B cell (primary cell): ENCODE measurements around the gene ZNF677. TPM values are rescaled to one million over a fixed set of nuclear protein-coding genes. Genes with fewer than 3 reads are reported as not detected.

Experiments
- ATAC-seq: fragments of 200-7000 bp; cut with Tn5 transposase; one replicate; pipeline ENCODE4 v1.10.0; 2021; ENCODE audit warnings: low read depth, mild to moderate bottlenecking, moderate number of reproducible peaks, moderate library complexity
- CTCF ChIA-PET: fragments of 350-600 bp; sonication (Branson Sonifier 250); formaldehyde crosslinking; loops from one replicate; lab custom pipeline; 2021; ENCODE audit warnings: antibody characterized with exemption, inconsistent platforms; lab: Charles Lee
- POLR2A ChIA-PET: fragments of 350-600 bp; sonication (Branson Sonifier 250); formaldehyde crosslinking; loops from one replicate; lab custom pipeline; 2021; ENCODE audit warnings: antibody characterized with exemption; lab: Charles Lee
- DNase-seq: peaks from one replicate; pipeline ENCODE4 v3.0.0; 2013
- H2AFZ ChIP-seq: 2 replicates; pipeline ENCODE4 v1.6.1; 2012; ENCODE audit warnings: mild to moderate bottlenecking, low read depth, low read length; ENCODE audit not compliant: insufficient read depth, poor library complexity, severe bottlenecking
- H3K27ac ChIP-seq, 2 donors: 1 replicate in 1 of 2; 2 replicates in 1 of 2; pipeline ENCODE4 v1.5.1; 2012 to 2013; ENCODE audit warnings: low read length in 2 of 2, mild to moderate bottlenecking in 2 of 2, moderate library complexity in 1 of 2
- H3K27me3 ChIP-seq, 4 experiments: fragments of 200-600 bp in 1 of 4; sonication (generic) in 1 of 4; replicated peaks in 1 of 4; 1 replicate in 2 of 4; 2 replicates in 2 of 4; pipeline versions ENCODE4 v1.6.1 to v1.7.0; 2013 to 2016; ENCODE audit warnings: low read length in 3 of 4, mild to moderate bottlenecking in 2 of 4, mixed read lengths in 1 of 4, moderate library complexity in 1 of 4; ENCODE audit not compliant: insufficient read depth in 4 of 4, control insufficient read depth in 3 of 4; ENCODE audit errors: control extremely low read depth in 1 of 4
- H3K36me3 ChIP-seq, 2 experiments: replicated peaks in 1 of 2; 1 replicate in 1 of 2; 2 replicates in 1 of 2; pipeline versions ENCODE4 v1.6.1 to v1.7.1; 2013; ENCODE audit warnings: low read length in 1 of 2; ENCODE audit not compliant: insufficient read depth in 2 of 2, control insufficient read depth in 1 of 2; ENCODE audit errors: control extremely low read depth in 1 of 2, extremely low read depth in 1 of 2
- H3K4me1 ChIP-seq, 2 donors: fragments of 200-600 bp in 1 of 2; sonication (generic) in 1 of 2; 1 replicate in 1 of 2; 2 replicates in 1 of 2; pipeline versions ENCODE4 v1.5.1 to v1.6.1; 2013 to 2017; ENCODE audit warnings: low read length in 2 of 2; ENCODE audit not compliant: control insufficient read depth in 2 of 2, insufficient read depth in 2 of 2
- H3K4me2 ChIP-seq: replicated peaks from 2 replicates; pipeline ENCODE3; 2012; ENCODE audit warnings: mild to moderate bottlenecking, low read depth, low read length; ENCODE audit not compliant: poor library complexity, severe bottlenecking
- H3K4me3 ChIP-seq, 5 experiments: fragments of 200-600 bp in 1 of 5; sonication (generic) in 1 of 5; 1 replicate in 3 of 5; 2 replicates in 2 of 5; pipeline versions ENCODE4 v1.5.1 to v1.7.0; 2011 to 2016; ENCODE audit warnings: low read length in 4 of 5, mild to moderate bottlenecking in 4 of 5, low read depth in 2 of 5, control low read depth in 1 of 5, moderate library complexity in 1 of 5; ENCODE audit not compliant: insufficient read depth in 1 of 5; ENCODE audit errors: control extremely low read depth in 1 of 5, extremely low read depth in 1 of 5
- H3K79me2 ChIP-seq: fragments of 200-600 bp; sonication (generic); one replicate; pipeline ENCODE4 v1.6.0; 2016; ENCODE audit warnings: low read length; ENCODE audit not compliant: control insufficient read depth, insufficient read depth
- H3K9ac ChIP-seq: fragments of 200-600 bp; sonication (generic); 2 replicates; pipeline ENCODE4 v1.6.1; 2017; ENCODE audit warnings: mild to moderate bottlenecking, low read length, moderate library complexity
- H3K9me3 ChIP-seq, 3 donors: one replicate each; pipeline versions ENCODE4 v1.6.1 to v1.7.1; 2013; ENCODE audit warnings: low read length in 2 of 3; ENCODE audit not compliant: control insufficient read depth in 2 of 3, insufficient read depth in 1 of 3; ENCODE audit errors: control extremely low read depth in 1 of 3
- H4K20me1 ChIP-seq: 2 replicates; pipeline ENCODE4 v1.6.0; 2012; ENCODE audit warnings: mild to moderate bottlenecking, low read length; ENCODE audit not compliant: insufficient read depth, control insufficient read depth, poor library complexity, severe bottlenecking
- H3K27ac Mint-ChIP-seq: one replicate; pipeline ENCODE4 v1.8.0; 2021; ENCODE audit warnings: mixed read lengths
- H3K27me3 Mint-ChIP-seq: one replicate; pipeline ENCODE4 v1.8.0; 2021; ENCODE audit warnings: mixed read lengths
- H3K4me1 Mint-ChIP-seq: one replicate; pipeline ENCODE4 v1.8.0; 2021; ENCODE audit warnings: mixed read lengths
- H3K4me3 Mint-ChIP-seq: one replicate; pipeline ENCODE4 v1.8.0; 2021; ENCODE audit warnings: mixed read lengths
- H3K9me3 Mint-ChIP-seq: one replicate; pipeline ENCODE4 v1.8.0; 2022; ENCODE audit warnings: mixed read lengths; ENCODE audit not compliant: insufficient read depth
- CTCF ChIP-seq: fragments of 200-600 bp; IDR thresholded peaks from one replicate; pipeline ENCODE4 v1.8.0; 2022; ENCODE audit warnings: antibody characterized with exemption, mild to moderate bottlenecking
- EZH2 ChIP-seq: IDR thresholded peaks from 2 replicates; pipeline ENCODE4 v1.6.1; 2012; ENCODE audit warnings: borderline replicate concordance, low read depth, mild to moderate bottlenecking, moderate library complexity, low read length; ENCODE audit not compliant: insufficient read depth, poor library complexity, severe bottlenecking
- WGBS: methylation state at CpG from one replicate; pipeline ENCODE4 v1.1.5; 2013; ENCODE audit warnings: missing lambda C conversion rate; ENCODE audit not compliant: insufficient coverage; 5-methylcytosine and 5-hydroxymethylcytosine counted together
- intact Hi-C: fragments of 100-400 bp; cut with micrococcal nuclease; formaldehyde crosslinking; loops from one replicate; pipeline ENCODE4 v1.10.0; 2022
- polyA plus RNA-seq: library from polyadenylated mRNA; depleted of rRNA; stranded (reverse); fragments of >200 nt; gene quantifications from 2 replicates; pipeline ENCODE4 v1.2.3, GENCODE V29; 2012
- total RNA-seq, 2 donors: library from RNA; stranded (reverse); fragments of 120-200 nt in 1 of 2; gene quantifications; 1 replicate in 1 of 2; 2 replicates in 1 of 2; pipeline versions ENCODE4 v1.2.3 to v1.2.4, GENCODE V29; 2013 to 2022

The ZNF677 gene
- total and polyA plus RNA-seq, 2 donors (not counting 1 experiment from before 2014, with no cell fraction given) = 11.1 to 19.4 TPM

- H3K27me3 Mint-ChIP-seq = no peaks in the 10 kb centered on the region
- Histone ChIP-seq H3K4me1 (peaks cover 17 to 29% of the 10 kb centered on the region in 2 donors), H3K4me2 (peak within 1 kb of the TSS; percentile 84), H3K9me3 (peaks cover 0 to 61% (median 20%) of the 10 kb centered on the region in 3 donors), H3K27ac (peak within 1 kb of the TSS; percentile 69 to 88), H3K79me2 (peaks cover 8% of the 10 kb centered on the region), H3K4me3 (peak within 1 kb of the TSS; percentile 56 to 95 (median 80)), H4K20me1 (no peaks in the 10 kb centered on the region), H3K27me3 (no peaks in the 10 kb centered on the region), H3K9ac (peak within 1 kb of the TSS; percentile 97), H3K36me3 (peaks cover 0 to 1% of the 10 kb centered on the region in 2 experiments), H2AFZ (peak within 1 kb of the TSS; percentile 95)
- H3K9me3 Mint-ChIP-seq = peaks cover 2% of the 10 kb centered on the region
- H3K4me3 Mint-ChIP-seq = peak within 1 kb of the TSS; percentile 98
- TF ChIP-seq CTCF = no peak
- no peak for TF ChIP-seq EZH2
- under 1% methylated on average over 46 of the region's 53 CpGs for WGBS
- peak; percentile 82 for DNase-seq
- H3K27ac Mint-ChIP-seq = peak within 1 kb of the TSS; percentile 93
- CTCF ChIA-PET = no interaction called here
- intact Hi-C loops = loop anchor here (1.0 to 10.0 kb wide), 7 partner anchors 34 to 1098 kb away; partner anchors contain the start of genes ZNF160, ZNF347 and ZNF841
- H3K4me1 Mint-ChIP-seq = peaks cover 46% of the 10 kb centered on the region
- peak; percentile 48 for ATAC-seq
- POLR2A ChIA-PET = interaction anchor here (0.7 kb wide), 1 partner anchor 362 kb away, joined by 4 read pairs; no protein-coding TSS in a partner anchor
Observed at GRCh38 chr19:53192771-53193534, 61.7 kb downstream of the ZNF677 start, which contains the start of gene ZNF665. TSS of gene ZNF665 (minus strand) at chr19:53193358. CDS start at chr19:53182898, 10,460 bp downstream.

GRCh38 chr19:53190253-53190652 lies 64.4 kb downstream of the ZNF677 start:
- peaks cover 17 to 25% of the 10 kb centered on the region in 2 donors for H3K4me1 ChIP-seq
- DNase-seq (no peak), ATAC-seq (no peak)
- no peaks in the 10 kb centered on the region for H3K27me3 ChIP-seq
- peak overlapping the region; percentile 2 for H3K27ac Mint-ChIP-seq
- intact Hi-C loops = loop anchor here (10.0 kb wide), 4 partner anchors 195 to 1095 kb away; partner anchors contain the start of gene ZNF841
- WGBS = 96% methylated on average over 3 of the region's 3 CpGs
- no peaks in the 10 kb centered on the region for H3K27me3 Mint-ChIP-seq
- TF ChIP-seq CTCF (no peak), EZH2 (no peak)
- POLR2A ChIA-PET = no interaction called here
- H3K9me3 ChIP-seq = peaks cover 0 to 60% (median 17%) of the 10 kb centered on the region in 3 donors
- H3K9ac ChIP-seq = no peak overlapping the region
- no peak overlapping the region for H2AFZ ChIP-seq
- no peak overlapping the region for H3K4me3 Mint-ChIP-seq
- no peak overlapping the region for H3K27ac ChIP-seq
- H4K20me1 ChIP-seq = no peaks in the 10 kb centered on the region
- H3K4me2 ChIP-seq = no peak overlapping the region
- no peak overlapping the region for H3K4me3 ChIP-seq
- no peaks in the 10 kb centered on the region for H3K36me3 ChIP-seq
- H3K4me1 Mint-ChIP-seq = peaks cover 39% of the 10 kb centered on the region
- H3K9me3 Mint-ChIP-seq = peaks cover 5% of the 10 kb centered on the region
- CTCF ChIA-PET = no interaction called here
- H3K79me2 ChIP-seq = peaks cover 7% of the 10 kb centered on the region
